ENCODE measurements around the gene ADORA2A.

GRCh38 chr22:24489011-24489410, 61.6 kb downstream of the ADORA2A start:
- TF ChIP-seq POLR2A (IDR thresholded peaks at IDR 0.05) (no peak), CTCF (IDR thresholded peaks at IDR 0.05) (no peak)

Measured in stomach (tissue), 4 donors.